ENCODE results near the gene PTCRA. TPM values are rescaled to one million over a fixed set of nuclear protein-coding genes. Genes with fewer than 3 reads are reported as not detected.

The PTCRA gene
- not detected for total RNA-seq
- long read RNA-seq: 0 reads

- Histone ChIP-seq H3K4me1 (peaks cover 8% of the 10 kb centered on the region), H3K27me3 (ENCODE audit: low read depth) (peaks cover 40% of the 10 kb centered on the region), H3K9me3 (replicated peaks) (no peaks in the 10 kb centered on the region), H3K36me3 (no peaks in the 10 kb centered on the region), H3K27ac (replicated peaks) (no peak within 1 kb of the TSS), H3K4me3 (no peak within 1 kb of the TSS)
- DNase-seq: no peak
- TF ChIP-seq CTCF (IDR thresholded peaks at IDR 0.05; ENCODE audit: borderline replicate concordance): no peak
- intact Hi-C loops (cut with micrococcal nuclease): no loop called here
Observed at GRCh38 chr6:42915732-42916131, at the start of gene PTCRA. PTCRA (plus strand) TSS chr6:42916053; CDS start chr6:42916070, 17 bp downstream.

- no peak for TF ChIP-seq CTCF (IDR thresholded peaks at IDR 0.05; ENCODE audit: borderline replicate concordance)
- no peaks in the 10 kb centered on the region for H3K27me3 ChIP-seq (ENCODE audit: low read depth)
- H3K9me3 ChIP-seq (replicated peaks): no peaks in the 10 kb centered on the region
- no peak overlapping the region for H3K4me3 ChIP-seq
- no peak overlapping the region for H3K27ac ChIP-seq (replicated peaks)
- intact Hi-C loops (cut with micrococcal nuclease): no loop called here
- H3K4me1 ChIP-seq: no peaks in the 10 kb centered on the region
- H3K36me3 ChIP-seq: peaks cover 30% of the 10 kb centered on the region
- no peak for DNase-seq
Observed at GRCh38 chr6:42870145-42870936, 45.5 kb upstream of the PTCRA start.

- peaks cover 16% of the 10 kb centered on the region for H3K36me3 ChIP-seq
- DNase-seq: no peak
- intact Hi-C loops (cut with micrococcal nuclease): no loop called here
- H3K9me3 ChIP-seq (replicated peaks): no peaks in the 10 kb centered on the region
- H3K4me3 ChIP-seq: no peak overlapping the region
- no peaks in the 10 kb centered on the region for H3K27me3 ChIP-seq (ENCODE audit: low read depth)
- no peak overlapping the region for H3K27ac ChIP-seq (replicated peaks)
- no peaks in the 10 kb centered on the region for H3K4me1 ChIP-seq
- no peak for TF ChIP-seq CTCF (IDR thresholded peaks at IDR 0.05; ENCODE audit: borderline replicate concordance)
Observed at GRCh38 chr6:42871711-42872110, 44.1 kb upstream of the PTCRA start.

- peaks cover 3% of the 10 kb centered on the region for H3K4me1 ChIP-seq
- DNase-seq: no peak
- TF ChIP-seq CTCF (IDR thresholded peaks at IDR 0.05; ENCODE audit: borderline replicate concordance): no peak
- H3K27ac ChIP-seq (replicated peaks): no peak overlapping the region
- H3K27me3 ChIP-seq (ENCODE audit: low read depth): no peaks in the 10 kb centered on the region
- intact Hi-C loops (cut with micrococcal nuclease): no loop called here
- H3K9me3 ChIP-seq (replicated peaks): no peaks in the 10 kb centered on the region
- H3K4me3 ChIP-seq: no peak overlapping the region
- peaks cover under 1% of the 10 kb centered on the region for H3K36me3 ChIP-seq
Observed at GRCh38 chr6:42873313-42873712, 42.5 kb upstream of the PTCRA start.

- Histone ChIP-seq H3K27me3 (ENCODE audit: low read depth) (no peaks in the 10 kb centered on the region), H3K36me3 (peaks cover 12% of the 10 kb centered on the region), H3K4me1 (peaks cover 42% of the 10 kb centered on the region), H3K9me3 (replicated peaks) (no peaks in the 10 kb centered on the region), H3K4me3 (no peak overlapping the region), H3K27ac (replicated peaks) (peak overlapping the region; percentile 25)
- no peak for TF ChIP-seq CTCF (IDR thresholded peaks at IDR 0.05; ENCODE audit: borderline replicate concordance)
- DNase-seq: no peak
- intact Hi-C loops (cut with micrococcal nuclease): loop anchor here (5.0 kb wide), 1 partner anchor 215 kb away; no protein-coding TSS in a partner anchor
Observed at GRCh38 chr6:42877695-42878094, 38.2 kb upstream of the PTCRA start.

Data from left ventricle myocardium inferior (tissue), 1 donor.